Mesenchymal stem cell (in vitro differentiated cells and primary cell): ENCODE measurements around the gene NBPF12.
"Not testable (repeated sequence)": the region's sequence is repeated elsewhere in the genome, so short reads cannot be mapped to it uniquely, and the experiment has no call there.

Experiments
- DNase-seq: peaks from one replicate; pipeline ENCODE4 v3.0.0-alpha.2; 2013
- H2AFZ ChIP-seq: one replicate; pipeline ENCODE4 v1.6.1; 2013; ENCODE audit warnings: low read depth, mild to moderate bottlenecking, control low read depth, inconsistent platforms, low read length, moderate library complexity
- H2AK5ac ChIP-seq: 2 replicates; pipeline ENCODE4 v1.6.1; 2013; ENCODE audit warnings: low read length, moderate library complexity, mild to moderate bottlenecking, inconsistent platforms; ENCODE audit not compliant: severe bottlenecking
- H2BK120ac ChIP-seq: one replicate; pipeline ENCODE4 v1.6.1; 2013; ENCODE audit warnings: low read depth, mild to moderate bottlenecking, inconsistent platforms, low read length, moderate library complexity
- H2BK12ac ChIP-seq, 2 experiments: one replicate each; pipeline ENCODE4 v1.6.1; 2013; ENCODE audit warnings: inconsistent platforms in 2 of 2, low read length in 2 of 2, mild to moderate bottlenecking in 2 of 2, moderate library complexity in 2 of 2, control low read depth in 1 of 2
- H2BK15ac ChIP-seq: one replicate; pipeline ENCODE4 v1.6.1; 2013; ENCODE audit warnings: mild to moderate bottlenecking, low read depth, inconsistent platforms; ENCODE audit not compliant: poor library complexity, severe bottlenecking
- H2BK5ac ChIP-seq: 2 replicates; pipeline ENCODE4 v1.6.1; 2013; ENCODE audit warnings: low read depth, mild to moderate bottlenecking, low read length, control low read depth, inconsistent platforms; ENCODE audit not compliant: poor library complexity, severe bottlenecking
- H3K14ac ChIP-seq, 2 experiments: one replicate each; pipeline ENCODE4 v1.6.1; 2013; ENCODE audit warnings: inconsistent platforms in 2 of 2, low read length in 2 of 2, control low read depth in 1 of 2, mild to moderate bottlenecking in 1 of 2, moderate library complexity in 1 of 2
- H3K18ac ChIP-seq, 2 experiments: one replicate each; pipeline ENCODE4 v1.6.1; 2013; ENCODE audit warnings: inconsistent platforms in 2 of 2, low read length in 2 of 2, control low read depth in 1 of 2, low read depth in 1 of 2, mild to moderate bottlenecking in 1 of 2
- H3K23ac ChIP-seq, 2 experiments: one replicate each; pipeline ENCODE4 v1.6.1; 2013; ENCODE audit warnings: inconsistent platforms in 2 of 2, low read length in 2 of 2, mild to moderate bottlenecking in 2 of 2, moderate library complexity in 2 of 2, control low read depth in 1 of 2
- H3K27ac ChIP-seq: 2 replicates; pipeline ENCODE4 v1.5.1; 2013; ENCODE audit warnings: mild to moderate bottlenecking, moderate library complexity, low read length, control low read depth, inconsistent platforms; ENCODE audit not compliant: poor library complexity, severe bottlenecking
- H3K27me3 ChIP-seq, 2 experiments: 2 replicates each; pipeline versions ENCODE4 v1.6.1 to v1.7.0; 2013; ENCODE audit warnings: low read length in 2 of 2, mild to moderate bottlenecking in 2 of 2, moderate library complexity in 2 of 2, control low read depth in 1 of 2, inconsistent platforms in 1 of 2; ENCODE audit not compliant: control insufficient read depth in 1 of 2, insufficient read depth in 1 of 2
- H3K36me3 ChIP-seq, 2 experiments: 2 replicates each; pipeline versions ENCODE4 v1.6.1 to v1.7.0; 2013; ENCODE audit warnings: low read length in 2 of 2, control low read depth in 1 of 2, inconsistent platforms in 1 of 2, low read depth in 1 of 2, mild to moderate bottlenecking in 1 of 2; ENCODE audit not compliant: insufficient read depth in 2 of 2, control insufficient read depth in 1 of 2
- H3K4ac ChIP-seq, 2 experiments: one replicate each; pipeline ENCODE4 v1.6.1; 2013; ENCODE audit warnings: inconsistent platforms in 2 of 2, low read length in 2 of 2, mild to moderate bottlenecking in 2 of 2, moderate library complexity in 2 of 2, control low read depth in 1 of 2, low read depth in 1 of 2
- H3K4me1 ChIP-seq: 2 replicates; pipeline ENCODE4 v1.6.1; 2013; ENCODE audit warnings: low read depth, low read length, control low read depth; ENCODE audit not compliant: control insufficient read depth, insufficient read depth
- H3K4me2 ChIP-seq: 2 replicates; pipeline ENCODE4 v1.6.1; 2013; ENCODE audit warnings: low read length, mild to moderate bottlenecking, inconsistent platforms; ENCODE audit not compliant: poor library complexity, severe bottlenecking
- H3K4me3 ChIP-seq, 2 experiments: 2 replicates each; pipeline versions ENCODE4 v1.5.1 to v1.7.0; 2013; ENCODE audit warnings: low read length in 2 of 2, mild to moderate bottlenecking in 2 of 2, control low read depth in 1 of 2, low read depth in 1 of 2; ENCODE audit not compliant: insufficient read depth in 1 of 2
- H3K79me1 ChIP-seq: replicated peaks from 2 replicates; pipeline ENCODE4 v1.6.1; 2013; ENCODE audit warnings: mild to moderate bottlenecking, control low read depth, low read length, inconsistent platforms; ENCODE audit not compliant: poor library complexity, severe bottlenecking
- H3K9ac ChIP-seq: 2 replicates; pipeline ENCODE4 v1.7.0; 2013; ENCODE audit warnings: mild to moderate bottlenecking, low read length, moderate library complexity
- H3K9me3 ChIP-seq: 2 replicates; pipeline ENCODE4 v1.7.0; 2013; ENCODE audit warnings: mild to moderate bottlenecking, low read length; ENCODE audit not compliant: control insufficient read depth
- H4K8ac ChIP-seq: one replicate; pipeline ENCODE4 v1.6.1; 2013; ENCODE audit warnings: inconsistent platforms, mild to moderate bottlenecking, low read length, moderate library complexity
- H4K91ac ChIP-seq: one replicate; pipeline ENCODE4 v1.6.1; 2013; ENCODE audit warnings: mild to moderate bottlenecking, low read length, inconsistent platforms
- WGBS: methylation state at CpG from one replicate; pipeline ENCODE4 v1.1.7; 2013; ENCODE audit warnings: mixed read lengths; 5-methylcytosine and 5-hydroxymethylcytosine counted together

The NBPF12 gene

GRCh38 chr1:146985855-146986254 is 47.7 kb downstream of the NBPF12 start:
- H3K4ac ChIP-seq, H3K23ac ChIP-seq, H3K4me1 ChIP-seq, H3K4me3 ChIP-seq, H4K8ac ChIP-seq, H2BK15ac ChIP-seq, DNase-seq, H2BK12ac ChIP-seq, H2BK120ac ChIP-seq, H2AK5ac ChIP-seq, H3K14ac ChIP-seq, H2AFZ ChIP-seq, H3K9me3 ChIP-seq, H3K79me1 ChIP-seq, H3K9ac ChIP-seq, H3K27me3 ChIP-seq, H3K4me2 ChIP-seq, H4K91ac ChIP-seq, H2BK5ac ChIP-seq, H3K27ac ChIP-seq, H3K18ac ChIP-seq: not testable (repeated sequence)
- 73% methylated on average over 3 of the region's 4 CpGs for WGBS
- H3K36me3 ChIP-seq, result peaks cover 4 to 13% of the 10 kb centered on the region in 2 experiments

GRCh38 chr1:146986450-146986849 is 48.3 kb downstream of the NBPF12 start:
- not testable (repeated sequence) for H3K18ac ChIP-seq, H2BK5ac ChIP-seq, H4K8ac ChIP-seq, H2BK12ac ChIP-seq, H3K9ac ChIP-seq, H2AFZ ChIP-seq, H2AK5ac ChIP-seq, H3K27me3 ChIP-seq, H3K23ac ChIP-seq, H3K4me2 ChIP-seq, H3K4me3 ChIP-seq, H3K4ac ChIP-seq, H3K9me3 ChIP-seq, H3K79me1 ChIP-seq, H2BK15ac ChIP-seq, H3K27ac ChIP-seq, H2BK120ac ChIP-seq, H3K4me1 ChIP-seq, H3K14ac ChIP-seq, H4K91ac ChIP-seq, DNase-seq
- peaks cover 4 to 13% of the 10 kb centered on the region in 2 experiments for H3K36me3 ChIP-seq
- WGBS, result no CpG with 5 or more reads among the region's 4 CpGs

- not testable (repeated sequence) for H3K9ac ChIP-seq, H3K9me3 ChIP-seq, DNase-seq, H2BK5ac ChIP-seq, H3K4ac ChIP-seq, H4K8ac ChIP-seq, H4K91ac ChIP-seq, H3K79me1 ChIP-seq, H3K23ac ChIP-seq, H2BK15ac ChIP-seq, H2AK5ac ChIP-seq, H2BK12ac ChIP-seq, H3K4me2 ChIP-seq, H2BK120ac ChIP-seq, H3K27me3 ChIP-seq, H3K27ac ChIP-seq, H3K4me1 ChIP-seq, H3K18ac ChIP-seq, H2AFZ ChIP-seq, H3K14ac ChIP-seq, H3K4me3 ChIP-seq
- WGBS, result no CpG with 5 or more reads among the region's 2 CpGs
- peaks cover 4 to 13% of the 10 kb centered on the region in 2 experiments for H3K36me3 ChIP-seq
These were observed 49.4 kb downstream of the NBPF12 start for GRCh38 chr1:146987502-146987901.

- not testable (repeated sequence) for H3K79me1 ChIP-seq, H4K8ac ChIP-seq, H3K4me2 ChIP-seq, H3K9me3 ChIP-seq, DNase-seq, H3K14ac ChIP-seq, H3K4ac ChIP-seq, H2BK15ac ChIP-seq, H3K27ac ChIP-seq, H3K27me3 ChIP-seq, H2BK5ac ChIP-seq, H2BK12ac ChIP-seq, H4K91ac ChIP-seq, H2AK5ac ChIP-seq, H3K18ac ChIP-seq, H3K9ac ChIP-seq, H2AFZ ChIP-seq, H3K4me3 ChIP-seq, H3K23ac ChIP-seq, H2BK120ac ChIP-seq, H3K4me1 ChIP-seq
- H3K36me3 ChIP-seq, result peaks cover 4 to 13% of the 10 kb centered on the region in 2 experiments
- 97% methylated on average over 2 of the region's 3 CpGs for WGBS
These were observed 51.3 kb downstream of the NBPF12 start for GRCh38 chr1:146989455-146989854.
